Measurements from ENCODE around the gene PKP1. TPM values are rescaled to one million over a fixed set of nuclear protein-coding genes. Genes with fewer than 3 reads are reported as not detected.
A peak's percentile ranks its signal among the peaks of the same experiment; 100 is the strongest.

PKP1 gene
- polyA plus RNA-seq, 1 donor (not counting 4 experiments of a cell fraction or from before 2014, with no cell fraction given): 169 TPM

- no peaks in the 10 kb centered on the region for H3K36me3 ChIP-seq (ENCODE audit: control insufficient read depth in 2 of 2, extremely low read depth in 1 of 2, insufficient read depth in 2 of 2, low read length in 2 of 2)
- H3K9me3 ChIP-seq (ENCODE audit: control insufficient read depth, low read depth, low read length): no peaks in the 10 kb centered on the region
- H3K79me2 ChIP-seq (ENCODE audit: control insufficient read depth, insufficient read depth, low read length): no peaks in the 10 kb centered on the region
- dilution Hi-C loops (cut with MboI; ENCODE audit: extremely low pct_ligation_motif_present, low sequenced_read_pairs): no loop called here
- no peaks in the 10 kb centered on the region for H4K20me1 ChIP-seq (ENCODE audit: control insufficient read depth, extremely low read depth, insufficient read depth, low read length)
- H3K4me3 ChIP-seq (ENCODE audit: control insufficient read depth in 2 of 3, extremely low read depth in 1 of 3, insufficient read depth in 2 of 3, low read depth in 1 of 3, low read length in 3 of 3): no peak overlapping the region
- TF ChIP-seq CTCF (optimal IDR thresholded peaks at IDR 0.05 in 1 of 3, IDR thresholded peaks at IDR 0.05 in 1 of 3, conservative IDR thresholded peaks at IDR 0.05 in 1 of 3; ENCODE audit: extremely low read depth in 1 of 3, insufficient read depth in 2 of 3, low read length in 3 of 3) (no peak), EZH2 (IDR thresholded peaks at IDR 0.05; ENCODE audit: low read length) (no peak)
- FAIRE-seq (no peak), DNase-seq (ENCODE audit: low read depth, low spot score) (peak; percentile 54)
- H2AFZ ChIP-seq (ENCODE audit: control insufficient read depth, low read length): no peak overlapping the region
- H3K4me1 ChIP-seq (ENCODE audit: control insufficient read depth, extremely low read depth, insufficient read depth, low read length): peaks cover 48% of the 10 kb centered on the region
- no peaks in the 10 kb centered on the region for H3K27me3 ChIP-seq (ENCODE audit: control insufficient read depth, extremely low read depth, insufficient read depth, low read length)
- no peak overlapping the region for H3K9ac ChIP-seq (ENCODE audit: control insufficient read depth, extremely low read depth, insufficient read depth, low read length)
- H3K9me1 ChIP-seq (ENCODE audit: control insufficient read depth, extremely low read depth, insufficient read depth, low read length): no peaks in the 10 kb centered on the region
- H3K4me2 ChIP-seq (ENCODE audit: control insufficient read depth, extremely low read depth, insufficient read depth, low read depth, low read length): no peak overlapping the region
- H3K27ac ChIP-seq (ENCODE audit: control insufficient read depth, insufficient read depth, low read length): no peak overlapping the region
Observed at GRCh38 chr1:201261771-201262547, 21.3 kb upstream of the PKP1 start.

- Histone ChIP-seq H2AFZ (ENCODE audit: control insufficient read depth, low read length) (no peak overlapping the region), H3K27ac (ENCODE audit: control insufficient read depth, insufficient read depth, low read length) (no peak overlapping the region), H3K27me3 (ENCODE audit: control insufficient read depth, extremely low read depth, insufficient read depth, low read length) (no peaks in the 10 kb centered on the region), H3K79me2 (ENCODE audit: control insufficient read depth, insufficient read depth, low read length) (no peaks in the 10 kb centered on the region), H3K36me3 (ENCODE audit: control insufficient read depth in 2 of 2, extremely low read depth in 1 of 2, insufficient read depth in 2 of 2, low read length in 2 of 2) (no peaks in the 10 kb centered on the region), H4K20me1 (ENCODE audit: control insufficient read depth, extremely low read depth, insufficient read depth, low read length) (no peaks in the 10 kb centered on the region), H3K4me2 (ENCODE audit: control insufficient read depth, extremely low read depth, insufficient read depth, low read depth, low read length) (no peak overlapping the region), H3K4me1 (ENCODE audit: control insufficient read depth, extremely low read depth, insufficient read depth, low read length) (peaks cover 59% of the 10 kb centered on the region), H3K9me3 (ENCODE audit: control insufficient read depth, low read depth, low read length) (no peaks in the 10 kb centered on the region), H3K9ac (ENCODE audit: control insufficient read depth, extremely low read depth, insufficient read depth, low read length) (no peak overlapping the region), H3K9me1 (ENCODE audit: control insufficient read depth, extremely low read depth, insufficient read depth, low read length) (no peaks in the 10 kb centered on the region), H3K4me3 (ENCODE audit: control insufficient read depth in 2 of 3, extremely low read depth in 1 of 3, insufficient read depth in 2 of 3, low read depth in 1 of 3, low read length in 3 of 3) (no peak overlapping the region)
- DNase-seq (ENCODE audit: low read depth, low spot score): no peak
- dilution Hi-C loops (cut with MboI; ENCODE audit: extremely low pct_ligation_motif_present, low sequenced_read_pairs): no loop called here
- TF ChIP-seq CTCF (optimal IDR thresholded peaks at IDR 0.05 in 1 of 3, IDR thresholded peaks at IDR 0.05 in 1 of 3, conservative IDR thresholded peaks at IDR 0.05 in 1 of 3; ENCODE audit: extremely low read depth in 1 of 3, insufficient read depth in 2 of 3, low read length in 3 of 3) (no peak), EZH2 (IDR thresholded peaks at IDR 0.05; ENCODE audit: low read length) (no peak)
- FAIRE-seq: no peak
Observed at GRCh38 chr1:201262963-201263608, 20.2 kb upstream of the PKP1 start.
